ENCODE results near the gene TMEM9.

The TMEM9 gene

GRCh38 chr1:201127755-201128455, 26.4 kb downstream of the TMEM9 start:
- no peak for DNase-seq (ENCODE audit: low read depth in 1 of 2, low spot score in 1 of 2)

GRCh38 chr1:201126832-201127754, 27.2 kb downstream of the TMEM9 start, which contains the start of gene ASCL5:
Gene ASCL5, minus strand, starts transcription at chr1:201127184. Its CDS starts 11,812 bp downstream, at chr1:201115372.
- DNase-seq (ENCODE audit: low read depth in 1 of 2, low spot score in 1 of 2), result no peak

GRCh38 chr1:201126463-201126831, 27.8 kb downstream of the TMEM9 start:
- DNase-seq (ENCODE audit: low read depth in 1 of 2, low spot score in 1 of 2), result no peak

- no peak for DNase-seq (ENCODE audit: low read depth in 1 of 2, low spot score in 1 of 2)
Observed at GRCh38 chr1:201125800-201126199, 28.5 kb downstream of the TMEM9 start.

GRCh38 chr1:201125019-201125418, 29.3 kb downstream of the TMEM9 start:
- DNase-seq (ENCODE audit: low read depth in 1 of 2, low spot score in 1 of 2), result no peak

GRCh38 chr1:201123866-201124265, 30.4 kb downstream of the TMEM9 start:
- DNase-seq (ENCODE audit: low read depth in 1 of 2, low spot score in 1 of 2), result no peak

- DNase-seq (ENCODE audit: low read depth in 1 of 2, low spot score in 1 of 2), result no peak
Observed at GRCh38 chr1:201122321-201122957, 31.8 kb downstream of the TMEM9 start.

- DNase-seq (ENCODE audit: low read depth in 1 of 2, low spot score in 1 of 2), result no peak
Observed at GRCh38 chr1:201119206-201120197, 34.8 kb downstream of the TMEM9 start.

- no peak for DNase-seq (ENCODE audit: low read depth in 1 of 2, low spot score in 1 of 2)
Observed at GRCh38 chr1:201116091-201116490, 38.2 kb downstream of the TMEM9 start.

GRCh38 chr1:201115390-201115937, 38.8 kb downstream of the TMEM9 start:
- DNase-seq (ENCODE audit: low read depth in 1 of 2, low spot score in 1 of 2), result no peak

- DNase-seq (ENCODE audit: low read depth in 1 of 2, low spot score in 1 of 2), result peak; percentile 46 to 49
Observed at GRCh38 chr1:201114245-201115131, 39.8 kb downstream of the TMEM9 start.

GRCh38 chr1:201113451-201114244, 40.6 kb downstream of the TMEM9 start:
- no peak for DNase-seq (ENCODE audit: low read depth in 1 of 2, low spot score in 1 of 2)

- no peak for DNase-seq (ENCODE audit: low read depth in 1 of 2, low spot score in 1 of 2)
Observed at GRCh38 chr1:201112926-201113325, 41.3 kb downstream of the TMEM9 start.

GRCh38 chr1:201112173-201112731, 42.0 kb downstream of the TMEM9 start, which contains the start of gene CACNA1S:
Gene CACNA1S, minus strand, starts transcription at chr1:201112426. Its CDS starts 87 bp downstream, at chr1:201112339.
- DNase-seq (ENCODE audit: low read depth in 1 of 2, low spot score in 1 of 2), result no peak

GRCh38 chr1:201111672-201112071, 42.6 kb downstream of the TMEM9 start:
- DNase-seq (ENCODE audit: low read depth in 1 of 2, low spot score in 1 of 2), result no peak

- DNase-seq (ENCODE audit: low read depth in 1 of 2, low spot score in 1 of 2), result no peak
Observed at GRCh38 chr1:201111156-201111555, 43.1 kb downstream of the TMEM9 start.

GRCh38 chr1:201110616-201111015, 43.7 kb downstream of the TMEM9 start:
- no peak for DNase-seq (ENCODE audit: low read depth in 1 of 2, low spot score in 1 of 2)

- DNase-seq (ENCODE audit: low read depth in 1 of 2, low spot score in 1 of 2), result no peak
Observed at GRCh38 chr1:201110138-201110537, 44.1 kb downstream of the TMEM9 start.

All from activated T-helper 1 cell treated with anti-CD3 and anti-CD28 coated beads, Interleukin-2, amount 50 U/mL, for 16 hours (primary cell).